HepG2 (cell line): Measurements from ENCODE around the gene CNDP1. TPM values are rescaled to one million over a fixed set of nuclear protein-coding genes. Genes with fewer than 3 reads are reported as not detected.

Experiments used
- GABPA ChIP-seq, 2 experiments: IDR thresholded peaks; 2 replicates each; pipeline ENCODE4 v1.6.1; 2011 to 2016; ENCODE audit warnings: low read depth in 2 of 2, low read length in 1 of 2, missing biosample characterization in 1 of 2, missing genetic modification characterization in 1 of 2
- GLI4 ChIP-seq: sonication (generic); formaldehyde crosslinking; IDR thresholded peaks from 2 replicates; pipeline ENCODE4 v1.5.1; 2020; ENCODE audit warnings: missing genetic modification reagents, mild to moderate bottlenecking, moderate library complexity, borderline replicate concordance
- HDAC6 ChIP-seq: fragments of 200-600 bp; sonication (generic); IDR thresholded peaks from 2 replicates; pipeline ENCODE4 v1.7.0; 2017; ENCODE audit warnings: mild to moderate bottlenecking, antibody characterized with exemption, low read length, low read depth
- IKZF4 ChIP-seq: sonication (generic); formaldehyde crosslinking; IDR thresholded peaks from 2 replicates; pipeline ENCODE4 v1.5.1; 2020; ENCODE audit warnings: borderline replicate concordance, mild to moderate bottlenecking, low read depth, missing genetic modification reagents; ENCODE audit errors: not compliant biosample characterization
- KLF12 ChIP-seq: sonication (generic); formaldehyde crosslinking; IDR thresholded peaks from 2 replicates; pipeline ENCODE4 v1.4.0; 2020; ENCODE audit warnings: missing genetic modification reagents, borderline replicate concordance
- MBNL3 ChIP-seq: fragments of 250-450 bp; sonication (Bioruptor Pico); conservative IDR thresholded peaks from 2 replicates; pipeline ENCODE4 v1.8.0; 2022; ENCODE audit warnings: mild to moderate bottlenecking, inconsistent platforms
- MIER2 ChIP-seq: IDR thresholded peaks from 2 replicates; pipeline ENCODE4 v1.6.1; 2016; ENCODE audit warnings: missing biosample characterization, missing genetic modification reagents
- NAIF1 ChIP-seq: sonication (generic); formaldehyde crosslinking; IDR thresholded peaks from 2 replicates; pipeline ENCODE4 v1.5.0; 2020; ENCODE audit warnings: mild to moderate bottlenecking, missing genetic modification reagents, borderline replicate concordance
- NCOA1 ChIP-seq: sonication (generic); formaldehyde crosslinking; IDR thresholded peaks from 2 replicates; pipeline ENCODE4 v1.9.0; 2021; ENCODE audit warnings: missing genetic modification reagents
- NR1H2 ChIP-seq: sonication (generic); formaldehyde crosslinking; IDR thresholded peaks from 2 replicates; pipeline ENCODE4 v1.8.1; 2022; ENCODE audit warnings: low read depth, missing genetic modification reagents, borderline replicate concordance
- PAF1 ChIP-seq: IDR thresholded peaks from 2 replicates; pipeline ENCODE4 v1.6.1; 2016; ENCODE audit warnings: missing genetic modification reagents, missing compliant biosample characterization
- ZBTB8A ChIP-seq: sonication (generic); formaldehyde crosslinking; IDR thresholded peaks from 2 replicates; pipeline ENCODE4 v1.4.0; 2020; ENCODE audit warnings: mild to moderate bottlenecking, low read depth, missing genetic modification reagents, borderline replicate concordance
- ZFP82 ChIP-seq: sonication (generic); formaldehyde crosslinking; IDR thresholded peaks from 2 replicates; pipeline ENCODE4 v1.5.1; 2020; ENCODE audit warnings: mild to moderate bottlenecking, missing genetic modification reagents, borderline replicate concordance
- ZFP90 ChIP-seq: sonication (generic); formaldehyde crosslinking; IDR thresholded peaks from 2 replicates; pipeline ENCODE4 v1.8.0; 2022; ENCODE audit warnings: missing genetic modification reagents, mild to moderate bottlenecking, inconsistent platforms, borderline replicate concordance
- ZNF124 ChIP-seq: sonication (generic); formaldehyde crosslinking; IDR thresholded peaks from 2 replicates; pipeline ENCODE4 v1.4.0; 2020; ENCODE audit warnings: missing genetic modification reagents
- ZNF354B ChIP-seq: sonication (generic); formaldehyde crosslinking; IDR thresholded peaks from 2 replicates; pipeline ENCODE4 v1.8.0; 2022; ENCODE audit warnings: mild to moderate bottlenecking, missing genetic modification reagents
- ZNF510 ChIP-seq: sonication (generic); formaldehyde crosslinking; IDR thresholded peaks from 2 replicates; pipeline ENCODE4 v1.4.0; 2020; ENCODE audit warnings: low read depth, mild to moderate bottlenecking, missing genetic modification reagents
- ZNF558 ChIP-seq: sonication (generic); formaldehyde crosslinking; IDR thresholded peaks from 2 replicates; pipeline ENCODE4 v1.9.0; 2022; ENCODE audit warnings: mild to moderate bottlenecking, missing genetic modification reagents, borderline replicate concordance
- ZNF644 ChIP-seq: IDR thresholded peaks from 2 replicates; pipeline ENCODE4 v1.6.1; 2016; ENCODE audit warnings: low read depth
- polyA plus RNA-seq, 8 experiments: library from polyadenylated mRNA; depleted of rRNA in 3 of 8; stranded (reverse) in 7 of 8; unstranded in 1 of 8; fragments of >200 nt; fragmentation: Illumina TruSeq in 4 of 8; extraction: Trizol in 4 of 8; gene quantifications; 2 replicates each; pipeline versions ENCODE4 v1.2.1 to v1.2.3, GENCODE V29; 2011 to 2016; ENCODE audit warnings: low read depth in 4 of 8, missing spikeins in 1 of 8, mixed read lengths in 1 of 8; ENCODE audit not compliant: insufficient read depth in 1 of 8
- total RNA-seq, 5 experiments: library from RNA; depleted of rRNA; stranded (reverse); fragments of >200 nt; fragmentation: Illumina TruSeq; extraction: Trizol; gene quantifications; 2 replicates each; pipeline ENCODE4 v1.2.3, GENCODE V29; 2016; ENCODE audit warnings: low read depth in 1 of 5
- TF ChIP-seq, protein P1 (sequence below): sonication (generic); formaldehyde crosslinking; IDR thresholded peaks from 2 replicates; pipeline ENCODE4 v1.8.0; 2022; ENCODE audit warnings: missing genetic modification reagents, mild to moderate bottlenecking, borderline replicate concordance
- TF ChIP-seq, protein P2 (sequence below): sonication (generic); formaldehyde crosslinking; IDR thresholded peaks from 2 replicates; pipeline ENCODE4 v1.5.0; 2020; ENCODE audit warnings: mild to moderate bottlenecking, missing genetic modification reagents, borderline replicate concordance
- TF ChIP-seq, protein P3 (sequence below): sonication (generic); formaldehyde crosslinking; IDR thresholded peaks from 2 replicates; pipeline ENCODE4 v1.4.0; 2020; ENCODE audit warnings: missing genetic modification reagents
- TF ChIP-seq, protein P4 (sequence below): sonication (generic); formaldehyde crosslinking; IDR thresholded peaks from 2 replicates; pipeline ENCODE4 v1.5.0; 2020; ENCODE audit warnings: missing genetic modification reagents, mild to moderate bottlenecking, borderline replicate concordance

The CNDP1 gene
- total and polyA plus RNA-seq, 2 of the 13 experiments (the other 11 are each of a cell fraction or from before 2014, with no cell fraction given), result 0.01 TPM; not detected in 1

DNA sequence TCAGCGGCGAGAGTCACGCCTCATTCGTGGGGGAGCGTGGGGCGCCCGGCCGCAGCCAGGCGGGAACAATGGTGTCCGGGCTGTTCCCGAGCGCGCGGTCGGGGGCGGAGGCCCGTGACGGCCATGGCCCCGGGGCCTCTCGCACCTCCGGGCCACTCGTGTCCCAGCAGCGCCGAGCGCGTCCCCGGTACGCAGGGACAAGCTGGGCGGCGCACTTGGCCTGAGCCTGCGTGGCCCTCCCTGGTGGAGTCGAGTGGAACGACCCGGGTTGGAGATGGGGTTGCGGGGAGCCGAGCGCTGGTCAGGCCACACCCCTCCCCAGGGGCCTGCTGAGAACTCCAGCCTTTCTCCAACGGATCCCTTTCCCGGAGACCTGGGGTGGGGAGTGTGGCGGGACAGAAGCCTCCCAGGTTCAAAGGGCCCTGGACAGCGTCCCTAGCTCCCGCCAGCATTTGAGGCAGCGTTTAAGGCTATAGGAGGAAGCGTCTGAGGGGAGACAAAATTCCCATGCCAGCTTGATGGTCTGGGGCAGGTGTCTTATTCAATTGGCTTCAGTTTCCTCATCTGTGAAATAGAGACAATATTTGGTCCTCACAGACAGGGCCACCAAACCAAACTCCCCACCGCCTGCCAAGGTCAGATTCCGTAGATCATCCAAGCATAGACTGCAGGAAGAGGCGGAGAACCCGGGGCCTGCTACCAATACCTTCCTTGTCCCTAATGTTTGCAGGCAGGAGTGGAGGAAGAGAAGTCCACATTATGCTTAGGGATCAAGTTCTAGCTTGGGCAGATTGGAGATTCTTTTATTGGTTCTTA is 37.6 kb upstream of the CNDP1 start (continued):
- TF ChIP-seq GLI4 (CRISPR knock-in tag), result no peak
- TF ChIP-seq NR1H2 (CRISPR knock-in tag), result no peak
- no peak for TF ChIP-seq ZNF644 (CRISPR knock-in tag)
- TF ChIP-seq, protein P1, sequence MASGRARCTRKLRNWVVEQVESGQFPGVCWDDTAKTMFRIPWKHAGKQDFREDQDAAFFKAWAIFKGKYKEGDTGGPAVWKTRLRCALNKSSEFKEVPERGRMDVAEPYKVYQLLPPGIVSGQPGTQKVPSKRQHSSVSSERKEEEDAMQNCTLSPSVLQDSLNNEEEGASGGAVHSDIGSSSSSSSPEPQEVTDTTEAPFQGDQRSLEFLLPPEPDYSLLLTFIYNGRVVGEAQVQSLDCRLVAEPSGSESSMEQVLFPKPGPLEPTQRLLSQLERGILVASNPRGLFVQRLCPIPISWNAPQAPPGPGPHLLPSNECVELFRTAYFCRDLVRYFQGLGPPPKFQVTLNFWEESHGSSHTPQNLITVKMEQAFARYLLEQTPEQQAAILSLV (CRISPR knock-in tag), result peak; percentile 13; the same call in 1 of the 2 replicates
- no peak for TF ChIP-seq NAIF1 (CRISPR knock-in tag)
- TF ChIP-seq ZNF354B (CRISPR knock-in tag), result 0 out of 2 replicates have a peak, but pooled peaks have one; percentile 47
- TF ChIP-seq ZFP90 (CRISPR knock-in tag), result no peak
- TF ChIP-seq ZNF510, result 0 out of 2 replicates have a peak, but pooled peaks have one; percentile 40
- TF ChIP-seq KLF12, result no peak
- TF ChIP-seq PAF1, result no peak
- no peak; the same call in 1 of the 2 replicates for TF ChIP-seq ZNF124
- TF ChIP-seq NCOA1 (CRISPR knock-in tag), result 0 out of 2 replicates have a peak, but pooled peaks have one; percentile 27
- no peak for TF ChIP-seq MIER2 (CRISPR knock-in tag)
- TF ChIP-seq ZBTB8A (CRISPR knock-in tag), result no peak
- TF ChIP-seq, protein P2, sequence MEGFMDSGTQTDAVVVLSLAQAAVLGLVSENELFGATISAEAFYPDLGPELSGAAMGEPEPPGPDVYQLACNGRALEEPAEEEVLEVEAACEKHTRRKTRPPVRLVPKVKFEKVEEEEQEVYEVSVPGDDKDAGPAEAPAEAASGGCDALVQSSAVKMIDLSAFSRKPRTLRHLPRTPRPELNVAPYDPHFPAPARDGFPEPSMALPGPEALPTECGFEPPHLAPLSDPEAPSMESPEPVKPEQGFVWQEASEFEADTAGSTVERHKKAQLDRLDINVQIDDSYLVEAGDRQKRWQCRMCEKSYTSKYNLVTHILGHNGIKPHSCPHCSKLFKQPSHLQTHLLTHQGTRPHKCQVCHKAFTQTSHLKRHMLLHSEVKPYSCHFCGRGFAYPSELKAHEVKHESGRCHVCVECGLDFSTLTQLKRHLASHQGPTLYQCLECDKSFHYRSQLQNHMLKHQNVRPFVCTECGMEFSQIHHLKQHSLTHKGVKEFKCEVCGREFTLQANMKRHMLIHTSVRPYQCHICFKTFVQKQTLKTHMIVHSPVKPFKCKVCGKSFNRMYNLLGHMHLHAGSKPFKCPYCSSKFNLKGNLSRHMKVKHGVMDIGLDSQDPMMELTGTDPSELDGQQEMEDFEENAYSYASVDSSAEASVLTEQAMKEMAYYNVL (CRISPR knock-in tag), result peak; percentile 57; the same call in 1 of the 2 replicates
- no peak for TF ChIP-seq HDAC6
- no peak for TF ChIP-seq GABPA (IDR thresholded peaks at IDR 0.05; ENCODE audit: low read depth, low read length)
- peak; percentile 35; the same call in 1 of the 2 replicates for TF ChIP-seq GABPA (CRISPR knock-in tag; IDR thresholded peaks at IDR 0.05; ENCODE audit: low read depth)
- no peak for TF ChIP-seq IKZF4 (CRISPR knock-in tag)
- TF ChIP-seq MBNL3 (CRISPR knock-in tag), result no peak
- TF ChIP-seq ZNF558 (CRISPR knock-in tag), result peak; percentile 32; the same call in 1 of the 2 replicates
- TF ChIP-seq, protein P3, sequence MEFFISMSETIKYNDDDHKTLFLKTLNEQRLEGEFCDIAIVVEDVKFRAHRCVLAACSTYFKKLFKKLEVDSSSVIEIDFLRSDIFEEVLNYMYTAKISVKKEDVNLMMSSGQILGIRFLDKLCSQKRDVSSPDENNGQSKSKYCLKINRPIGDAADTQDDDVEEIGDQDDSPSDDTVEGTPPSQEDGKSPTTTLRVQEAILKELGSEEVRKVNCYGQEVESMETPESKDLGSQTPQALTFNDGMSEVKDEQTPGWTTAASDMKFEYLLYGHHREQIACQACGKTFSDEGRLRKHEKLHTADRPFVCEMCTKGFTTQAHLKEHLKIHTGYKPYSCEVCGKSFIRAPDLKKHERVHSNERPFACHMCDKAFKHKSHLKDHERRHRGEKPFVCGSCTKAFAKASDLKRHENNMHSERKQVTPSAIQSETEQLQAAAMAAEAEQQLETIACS (CRISPR knock-in tag), result no peak
- TF ChIP-seq, protein P4, sequence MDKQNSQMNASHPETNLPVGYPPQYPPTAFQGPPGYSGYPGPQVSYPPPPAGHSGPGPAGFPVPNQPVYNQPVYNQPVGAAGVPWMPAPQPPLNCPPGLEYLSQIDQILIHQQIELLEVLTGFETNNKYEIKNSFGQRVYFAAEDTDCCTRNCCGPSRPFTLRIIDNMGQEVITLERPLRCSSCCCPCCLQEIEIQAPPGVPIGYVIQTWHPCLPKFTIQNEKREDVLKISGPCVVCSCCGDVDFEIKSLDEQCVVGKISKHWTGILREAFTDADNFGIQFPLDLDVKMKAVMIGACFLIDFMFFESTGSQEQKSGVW (CRISPR knock-in tag), result no peak
- TF ChIP-seq ZFP82 (CRISPR knock-in tag), result no peak
